WTC11 (cell line): Measurements from ENCODE around the gene SELENOK. TPM values are rescaled to one million over a fixed set of nuclear protein-coding genes. Genes with fewer than 3 reads are reported as not detected.
A peak's percentile ranks its signal among the peaks of the same experiment; 100 is the strongest.

Source experiments
- ATAC-seq: fragments of 200-7000 bp; cut with Tn5 transposase; 2 replicates; pipeline ENCODE4 v1.10.0; 2021; ENCODE audit warnings: mild to moderate bottlenecking, moderate library complexity
- CTCF ChIA-PET: fragments of 300-600 bp; sonication (Branson Sonifier 250); formaldehyde crosslinking; loops from one replicate; lab custom pipeline; 2021; ENCODE audit warnings: antibody characterized with exemption; lab: Charles Lee
- POLR2A ChIA-PET: fragments of 350-600 bp; sonication (Branson Sonifier 250); formaldehyde crosslinking; loops from one replicate; lab custom pipeline; 2021; ENCODE audit warnings: antibody characterized with exemption; lab: Charles Lee
- DNase-seq: peaks from one replicate; pipeline ENCODE4 v3.0.0; 2021; ENCODE audit warnings: low spot score
- H3K27ac Mint-ChIP-seq: 2 replicates; pipeline ENCODE4 v1.8.0; 2021; ENCODE audit warnings: mixed read lengths
- H3K27me3 Mint-ChIP-seq: 2 replicates; pipeline ENCODE4 v1.8.0; 2021; ENCODE audit warnings: low read depth, mild to moderate bottlenecking, moderate library complexity, mixed read lengths
- H3K36me3 Mint-ChIP-seq: 2 replicates; pipeline ENCODE4 v1.8.0; 2021; ENCODE audit warnings: mixed read lengths
- H3K4me1 Mint-ChIP-seq: 2 replicates; pipeline ENCODE4 v1.8.0; 2022; ENCODE audit warnings: mixed read lengths
- H3K4me3 Mint-ChIP-seq: 2 replicates; pipeline ENCODE4 v1.8.0; 2021; ENCODE audit warnings: mild to moderate bottlenecking, moderate library complexity, mixed read lengths
- H3K9me3 Mint-ChIP-seq: 2 replicates; pipeline ENCODE4 v1.8.0; 2021; ENCODE audit warnings: mixed read lengths
- AFF4 ChIP-seq: sonication (generic); formaldehyde crosslinking; IDR thresholded peaks from 2 replicates; pipeline ENCODE4 v1.8.1; 2023; ENCODE audit warnings: mild to moderate bottlenecking, missing genetic modification reagents, borderline replicate concordance
- ATF3 ChIP-seq: sonication (generic); formaldehyde crosslinking; conservative IDR thresholded peaks from 2 replicates; pipeline ENCODE4 v1.8.1; 2022; ENCODE audit warnings: mild to moderate bottlenecking, missing genetic modification reagents
- FOXJ3 ChIP-seq: sonication (generic); formaldehyde crosslinking; IDR thresholded peaks from 2 replicates; pipeline ENCODE4 v1.9.0; 2021; ENCODE audit warnings: missing genetic modification reagents, mild to moderate bottlenecking, borderline replicate concordance
- FOXP4 ChIP-seq: sonication (generic); formaldehyde crosslinking; IDR thresholded peaks from 2 replicates; pipeline ENCODE4 v1.8.0; 2022; ENCODE audit warnings: mild to moderate bottlenecking, missing genetic modification reagents
- MAX ChIP-seq: sonication (generic); formaldehyde crosslinking; IDR thresholded peaks from 2 replicates; pipeline ENCODE4 v1.8.0; 2022; ENCODE audit warnings: mild to moderate bottlenecking, missing genetic modification reagents
- NFATC4 ChIP-seq: fragments of 250-450 bp; sonication (Bioruptor Pico); IDR thresholded peaks from 2 replicates; pipeline ENCODE4 v1.9.0; 2021; ENCODE audit warnings: mild to moderate bottlenecking
- NR1H2 ChIP-seq: sonication (generic); formaldehyde crosslinking; IDR thresholded peaks from 2 replicates; pipeline ENCODE4 v1.9.0; 2021; ENCODE audit warnings: mild to moderate bottlenecking, moderate library complexity, missing genetic modification reagents
- PRRX2 ChIP-seq: fragments of 250-450 bp; sonication (Bioruptor Pico); IDR thresholded peaks from 2 replicates; pipeline ENCODE4 v1.8.0; 2021; ENCODE audit warnings: mild to moderate bottlenecking
- RELA ChIP-seq: sonication (generic); formaldehyde crosslinking; IDR thresholded peaks from 2 replicates; pipeline ENCODE4 v1.8.1; 2022; ENCODE audit warnings: missing genetic modification reagents, mild to moderate bottlenecking, borderline replicate concordance
- SP1 ChIP-seq: sonication (generic); formaldehyde crosslinking; conservative IDR thresholded peaks from 2 replicates; pipeline ENCODE4 v1.8.1; 2022; ENCODE audit warnings: missing genetic modification reagents
- TEAD4 ChIP-seq: sonication (generic); formaldehyde crosslinking; IDR thresholded peaks from 2 replicates; pipeline ENCODE4 v1.8.0; 2022; ENCODE audit warnings: mild to moderate bottlenecking, missing genetic modification reagents
- TP53 ChIP-seq: sonication (generic); formaldehyde crosslinking; IDR thresholded peaks from 2 replicates; pipeline ENCODE4 v1.8.1; 2023; ENCODE audit warnings: mild to moderate bottlenecking, missing genetic modification reagents
- ZMAT4 ChIP-seq: fragments of 250-450 bp; sonication (Bioruptor Pico); IDR thresholded peaks from 2 replicates; pipeline ENCODE4 v1.9.0; 2021; ENCODE audit warnings: mild to moderate bottlenecking
- ZNF138 ChIP-seq: sonication (generic); formaldehyde crosslinking; conservative IDR thresholded peaks from 2 replicates; pipeline ENCODE4 v1.8.1; 2022; ENCODE audit warnings: mild to moderate bottlenecking, moderate library complexity, missing genetic modification reagents
- ZNF396 ChIP-seq: fragments of 250-450 bp; sonication (Bioruptor Pico); IDR thresholded peaks from 2 replicates; pipeline ENCODE4 v1.8.0; 2021; ENCODE audit warnings: mild to moderate bottlenecking, moderate library complexity, borderline replicate concordance
- total RNA-seq: library from RNA; stranded (reverse); gene quantifications from 3 replicates; pipeline ENCODE4 v1.2.3, GENCODE V29; 2021
- TF ChIP-seq, protein P1 (sequence below): fragments of 200-600 bp; IDR thresholded peaks from 2 replicates; pipeline ENCODE4 v1.8.0; 2022; ENCODE audit warnings: antibody characterized with exemption
- TF ChIP-seq, protein P2 (sequence below): sonication (generic); formaldehyde crosslinking; IDR thresholded peaks from 2 replicates; pipeline ENCODE4 v1.8.1; 2023; ENCODE audit warnings: mild to moderate bottlenecking, missing genetic modification reagents, moderate library complexity
- TF ChIP-seq, protein P3 (sequence below): sonication (generic); formaldehyde crosslinking; IDR thresholded peaks from 2 replicates; pipeline ENCODE4 v1.8.1; 2022; ENCODE audit warnings: missing genetic modification reagents, borderline replicate concordance

SELENOK gene
- total RNA-seq, 1 experiment from 2014 or later, result 38.7 TPM

GRCh38 chr3:53938645-53939044, 47.0 kb upstream of the SELENOK start:
- no peak for TF ChIP-seq MAX
- TF ChIP-seq, protein P1, sequence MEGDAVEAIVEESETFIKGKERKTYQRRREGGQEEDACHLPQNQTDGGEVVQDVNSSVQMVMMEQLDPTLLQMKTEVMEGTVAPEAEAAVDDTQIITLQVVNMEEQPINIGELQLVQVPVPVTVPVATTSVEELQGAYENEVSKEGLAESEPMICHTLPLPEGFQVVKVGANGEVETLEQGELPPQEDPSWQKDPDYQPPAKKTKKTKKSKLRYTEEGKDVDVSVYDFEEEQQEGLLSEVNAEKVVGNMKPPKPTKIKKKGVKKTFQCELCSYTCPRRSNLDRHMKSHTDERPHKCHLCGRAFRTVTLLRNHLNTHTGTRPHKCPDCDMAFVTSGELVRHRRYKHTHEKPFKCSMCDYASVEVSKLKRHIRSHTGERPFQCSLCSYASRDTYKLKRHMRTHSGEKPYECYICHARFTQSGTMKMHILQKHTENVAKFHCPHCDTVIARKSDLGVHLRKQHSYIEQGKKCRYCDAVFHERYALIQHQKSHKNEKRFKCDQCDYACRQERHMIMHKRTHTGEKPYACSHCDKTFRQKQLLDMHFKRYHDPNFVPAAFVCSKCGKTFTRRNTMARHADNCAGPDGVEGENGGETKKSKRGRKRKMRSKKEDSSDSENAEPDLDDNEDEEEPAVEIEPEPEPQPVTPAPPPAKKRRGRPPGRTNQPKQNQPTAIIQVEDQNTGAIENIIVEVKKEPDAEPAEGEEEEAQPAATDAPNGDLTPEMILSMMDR, result peak; percentile 70
- Mint-ChIP-seq H3K4me3 (no peak overlapping the region), H3K9me3 (peaks cover 18% of the 10 kb centered on the region), H3K36me3 (peaks cover 17% of the 10 kb centered on the region), H3K27me3 (no peaks in the 10 kb centered on the region), H3K27ac (no peak overlapping the region), H3K4me1 (no peaks in the 10 kb centered on the region)
- POLR2A ChIA-PET, result interaction anchor here (1.4 kb wide), 1 partner anchor 469 kb away, joined by 4 read pairs; no protein-coding TSS in a partner anchor
- ATAC-seq (peak; percentile 73), DNase-seq (peak; percentile 52)
- CTCF ChIA-PET, result interaction anchor here (0.6 to 4.0 kb wide), 37 partner anchors 11 to 495 kb away, joined by 3 to 34 read pairs (median 4); partner anchors contain the start of genes CACNA2D3 and SELENOK

DNA sequence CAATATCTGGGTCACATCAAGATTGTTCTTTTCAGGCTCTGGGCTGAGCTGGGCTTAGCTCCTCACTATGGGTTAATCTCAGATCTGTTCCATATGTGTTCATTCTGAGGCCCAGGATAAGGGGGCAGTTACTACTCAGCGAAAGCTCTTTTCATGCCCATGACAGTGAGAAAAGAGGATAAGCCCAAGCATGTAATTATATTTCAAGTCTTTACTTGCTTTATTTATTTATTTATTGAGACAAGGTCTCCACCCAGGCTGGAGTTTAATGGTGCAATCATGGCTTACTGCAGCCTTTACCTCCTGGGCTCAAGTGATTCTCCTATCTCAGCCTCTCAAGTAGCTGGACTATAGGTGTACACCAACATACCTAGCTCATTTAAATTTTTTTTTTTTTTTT, 44.7 kb upstream of the SELENOK start:
- CTCF ChIA-PET, result interaction anchor here (0.6 to 4.0 kb wide), 2 partner anchors 210 to 930 kb away, joined by 3 to 34 read pairs; no protein-coding TSS in a partner anchor
- POLR2A ChIA-PET, result no interaction called here
- H3K9me3 Mint-ChIP-seq, result peaks cover 18% of the 10 kb centered on the region
- peaks cover 17% of the 10 kb centered on the region for H3K36me3 Mint-ChIP-seq
- no peaks in the 10 kb centered on the region for H3K27me3 Mint-ChIP-seq
- H3K4me1 Mint-ChIP-seq, result no peaks in the 10 kb centered on the region
- no peak for TF ChIP-seq TP53 (CRISPR knock-in tag)
- no peak for TF ChIP-seq NFATC4 (CRISPR knock-in tag)
- TF ChIP-seq RELA (CRISPR knock-in tag), result no peak
- TF ChIP-seq ATF3 (CRISPR knock-in tag), result no peak
- no peak for TF ChIP-seq ZNF396 (CRISPR knock-in tag)
- TF ChIP-seq FOXJ3, result no peak
- TF ChIP-seq AFF4 (CRISPR knock-in tag), result no peak
- no peak for TF ChIP-seq PRRX2 (CRISPR knock-in tag)
- TF ChIP-seq, protein P2, sequence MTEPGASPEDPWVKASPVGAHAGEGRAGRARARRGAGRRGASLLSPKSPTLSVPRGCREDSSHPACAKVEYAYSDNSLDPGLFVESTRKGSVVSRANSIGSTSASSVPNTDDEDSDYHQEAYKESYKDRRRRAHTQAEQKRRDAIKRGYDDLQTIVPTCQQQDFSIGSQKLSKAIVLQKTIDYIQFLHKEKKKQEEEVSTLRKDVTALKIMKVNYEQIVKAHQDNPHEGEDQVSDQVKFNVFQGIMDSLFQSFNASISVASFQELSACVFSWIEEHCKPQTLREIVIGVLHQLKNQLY (CRISPR knock-in tag), result no peak
- no peak for TF ChIP-seq NR1H2 (CRISPR knock-in tag)
- TF ChIP-seq ZMAT4 (CRISPR knock-in tag), result no peak
- no peak for TF ChIP-seq SP1
- no peak for TF ChIP-seq FOXP4 (CRISPR knock-in tag)
- TF ChIP-seq ZNF138 (CRISPR knock-in tag), result no peak
- TF ChIP-seq, protein P3, sequence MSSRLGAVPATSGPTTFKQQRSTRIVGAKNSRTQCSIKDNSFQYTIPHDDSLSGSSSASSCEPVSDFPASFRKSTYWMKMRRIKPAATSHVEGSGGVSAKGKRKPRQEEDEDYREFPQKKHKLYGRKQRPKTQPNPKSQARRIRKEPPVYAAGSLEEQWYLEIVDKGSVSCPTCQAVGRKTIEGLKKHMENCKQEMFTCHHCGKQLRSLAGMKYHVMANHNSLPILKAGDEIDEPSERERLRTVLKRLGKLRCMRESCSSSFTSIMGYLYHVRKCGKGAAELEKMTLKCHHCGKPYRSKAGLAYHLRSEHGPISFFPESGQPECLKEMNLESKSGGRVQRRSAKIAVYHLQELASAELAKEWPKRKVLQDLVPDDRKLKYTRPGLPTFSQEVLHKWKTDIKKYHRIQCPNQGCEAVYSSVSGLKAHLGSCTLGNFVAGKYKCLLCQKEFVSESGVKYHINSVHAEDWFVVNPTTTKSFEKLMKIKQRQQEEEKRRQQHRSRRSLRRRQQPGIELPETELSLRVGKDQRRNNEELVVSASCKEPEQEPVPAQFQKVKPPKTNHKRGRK (CRISPR knock-in tag), result no peak
- TF ChIP-seq TEAD4, result no peak
- no peak for ATAC-seq
- H3K27ac Mint-ChIP-seq, result no peak overlapping the region
- H3K4me3 Mint-ChIP-seq, result no peak overlapping the region
- DNase-seq, result no peak
